GM23248 (cell line): ENCODE results near the gene ENTR1. TPM values are rescaled to one million over a fixed set of nuclear protein-coding genes. Genes with fewer than 3 reads are reported as not detected.

Source experiments
- DNase-seq: peaks from one replicate; pipeline ENCODE4 v3.0.0-alpha.2; 2015
- H2AFZ ChIP-seq: fragments of 200-600 bp; sonication (generic); 2 replicates; pipeline ENCODE4 v1.6.1; 2016; ENCODE audit warnings: antibody characterized with exemption
- H3F3A ChIP-seq: fragments of 200-600 bp; sonication (generic); 2 replicates; pipeline ENCODE4 v1.6.1; 2016; ENCODE audit warnings: mild to moderate bottlenecking, antibody characterized with exemption, mixed run types; ENCODE audit not compliant: insufficient read depth
- H3K27ac ChIP-seq: fragments of 200-600 bp; sonication (generic); 2 replicates; pipeline ENCODE4 v1.5.1; 2016; ENCODE audit warnings: mild to moderate bottlenecking
- H3K27me3 ChIP-seq: fragments of 200-600 bp; sonication (generic); replicated peaks from 2 replicates; pipeline ENCODE4 v1.6.1; 2016; ENCODE audit warnings: mild to moderate bottlenecking; ENCODE audit not compliant: insufficient read depth
- H3K36me3 ChIP-seq: fragments of 200-600 bp; sonication (generic); 2 replicates; pipeline ENCODE4 v1.6.1; 2016; ENCODE audit warnings: low read depth, mild to moderate bottlenecking
- H3K4me1 ChIP-seq: fragments of 200-600 bp; sonication (generic); 2 replicates; pipeline ENCODE4 v1.6.1; 2016; ENCODE audit warnings: mild to moderate bottlenecking; ENCODE audit not compliant: insufficient read depth
- H3K4me2 ChIP-seq: fragments of 200-600 bp; sonication (generic); one replicate; pipeline ENCODE4 v1.6.1; 2016; ENCODE audit warnings: mild to moderate bottlenecking; ENCODE audit not compliant: unreplicated experiment
- H3K4me3 ChIP-seq: fragments of 200-600 bp; sonication (generic); 2 replicates; pipeline ENCODE4 v1.5.1; 2016; ENCODE audit warnings: mild to moderate bottlenecking
- H3K79me2 ChIP-seq: fragments of 200-600 bp; sonication (generic); 2 replicates; pipeline ENCODE4 v1.6.1; 2016; ENCODE audit warnings: mild to moderate bottlenecking; ENCODE audit not compliant: insufficient read depth
- H3K9ac ChIP-seq: fragments of 200-600 bp; sonication (generic); 2 replicates; pipeline ENCODE4 v1.6.1; 2016; ENCODE audit warnings: mild to moderate bottlenecking
- H3K9me2 ChIP-seq: fragments of 200-600 bp; sonication (generic); 2 replicates; pipeline ENCODE4 v1.6.1; 2016; ENCODE audit warnings: mixed run types, mild to moderate bottlenecking, moderate library complexity; ENCODE audit not compliant: insufficient read depth
- H3K9me3 ChIP-seq: fragments of 200-600 bp; sonication (generic); one replicate; pipeline ENCODE4 v1.6.1; 2017; ENCODE audit warnings: low read depth
- H4K20me1 ChIP-seq: fragments of 200-600 bp; sonication (generic); 2 replicates; pipeline ENCODE4 v1.6.0; 2016; ENCODE audit not compliant: insufficient read depth
- EZH2 ChIP-seq: fragments of 200-600 bp; sonication (generic); IDR thresholded peaks from 2 replicates; pipeline ENCODE4 v1.6.1; 2018; ENCODE audit warnings: antibody characterized with exemption, mild to moderate bottlenecking; ENCODE audit not compliant: insufficient read depth, poor library complexity, severe bottlenecking
- EZH2phosphoT487 ChIP-seq: fragments of 200-600 bp; sonication (generic); IDR thresholded peaks from 2 replicates; pipeline ENCODE4 v1.6.1; 2018; ENCODE audit warnings: antibody characterized with exemption, moderate library complexity, mild to moderate bottlenecking, low read depth; ENCODE audit not compliant: insufficient read depth
- WGBS, 2 experiments: methylation state at CpG; one replicate each; pipeline ENCODE4 v1.1.6; 2015 to 2017; ENCODE audit warnings: low lambda C conversion rate in 2 of 2, low coverage in 1 of 2; ENCODE audit errors: missing lambda C conversion rate in 2 of 2; 5-methylcytosine and 5-hydroxymethylcytosine counted together
- in situ Hi-C: fragments of 300-500 bp; cut with MboI; formaldehyde crosslinking; loops from 2 replicates; pipeline ENCODE4 v1.15.0; 2020
- polyA plus RNA-seq: library from polyadenylated mRNA; unstranded; fragments of >200 nt; fragmentation: Nextera tagmentation; extraction: Ambion mirVana; gene quantifications from 2 replicates; pipeline ENCODE4 v1.2.1, GENCODE V29; 2016
- total RNA-seq: library from RNA; depleted of rRNA; stranded (reverse); fragments of >200 nt; shearing (Covaris generic); gene quantifications from 2 replicates; pipeline ENCODE4 v1.2.3, GENCODE V29; 2014

The ENTR1 gene
- total and polyA plus RNA-seq, 2 experiments from 2014 or later, result 11.2 to 36.4 TPM

GRCh38 chr9:136372561-136373299 lies 37.7 kb downstream of the ENTR1 start:
- H4K20me1 ChIP-seq, result no peaks in the 10 kb centered on the region
- H3K9me3 ChIP-seq, result no peaks in the 10 kb centered on the region
- H3K4me1 ChIP-seq, result peaks cover 11% of the 10 kb centered on the region; the same call in 1 of the 2 replicates
- TF ChIP-seq EZH2, result no peak
- TF ChIP-seq EZH2phosphoT487, result no peak
- no peaks in the 10 kb centered on the region for H3F3A ChIP-seq
- H3K79me2 ChIP-seq, result no peaks in the 10 kb centered on the region
- H3K27ac ChIP-seq, result 0 out of 2 replicates have a peak overlapping the region, but pooled peaks have one; percentile 2
- peak; percentile 74 for DNase-seq
- H3K27me3 ChIP-seq, result no peaks in the 10 kb centered on the region
- no peaks in the 10 kb centered on the region for H3K36me3 ChIP-seq
- in situ Hi-C loops, result no loop called here
- 22 to 24% methylated on average over 19 to 21 of the region's 21 CpGs for WGBS, 2 experiments
- peak overlapping the region; percentile 1 for H3K4me2 ChIP-seq
- H3K4me3 ChIP-seq, result no peak overlapping the region
- H2AFZ ChIP-seq, result peak overlapping the region; percentile 78
- H3K9ac ChIP-seq, result peak overlapping the region; percentile 31; the same call in 1 of the 2 replicates
- H3K9me2 ChIP-seq, result no peaks in the 10 kb centered on the region

GRCh38 chr9:136372006-136372405 lies 38.4 kb downstream of the ENTR1 start:
- in situ Hi-C loops, result no loop called here
- H3K4me3 ChIP-seq, result no peak overlapping the region

GRCh38 chr9:136371533-136371880 lies 38.9 kb downstream of the ENTR1 start:
- in situ Hi-C loops, result no loop called here
- Histone ChIP-seq H3K4me1 (peaks cover 11% of the 10 kb centered on the region; the same call in 1 of the 2 replicates), H3K27ac (no peak overlapping the region), H3K79me2 (no peaks in the 10 kb centered on the region), H3K4me2 (no peak overlapping the region), H3F3A (no peaks in the 10 kb centered on the region), H3K27me3 (no peaks in the 10 kb centered on the region), H4K20me1 (no peaks in the 10 kb centered on the region), H3K9ac (no peak overlapping the region), H3K4me3 (no peak overlapping the region), H2AFZ (no peak overlapping the region), H3K9me3 (no peaks in the 10 kb centered on the region), H3K36me3 (no peaks in the 10 kb centered on the region), H3K9me2 (no peaks in the 10 kb centered on the region)
- DNase-seq, result no peak
- 90 to 93% methylated on average over 12 to 13 of the region's 13 CpGs for WGBS, 2 experiments
- no peak for TF ChIP-seq EZH2
- no peak for TF ChIP-seq EZH2phosphoT487

More at GRCh38 chr9:136372006-136372405, 38.4 kb downstream of the ENTR1 start:
- H3K9ac ChIP-seq, result peak overlapping the region; percentile 31; the same call in 1 of the 2 replicates
- H3K4me2 ChIP-seq, result no peak overlapping the region
- no peaks in the 10 kb centered on the region for H3K36me3 ChIP-seq
- TF ChIP-seq EZH2phosphoT487 (no peak), EZH2 (no peak)
- H3K79me2 ChIP-seq, result no peaks in the 10 kb centered on the region
- H3K4me1 ChIP-seq, result peaks cover 11% of the 10 kb centered on the region; the same call in 1 of the 2 replicates
- no peaks in the 10 kb centered on the region for H4K20me1 ChIP-seq
- H3K27ac ChIP-seq, result no peak overlapping the region
- H2AFZ ChIP-seq, result peak overlapping the region; percentile 78
- H3F3A ChIP-seq, result no peaks in the 10 kb centered on the region
- 89 to 94% methylated on average over 19 to 21 of the region's 21 CpGs for WGBS, 2 experiments
- H3K27me3 ChIP-seq, result no peaks in the 10 kb centered on the region
- no peak for DNase-seq
- no peaks in the 10 kb centered on the region for H3K9me3 ChIP-seq
- H3K9me2 ChIP-seq, result no peaks in the 10 kb centered on the region

GRCh38 chr9:136370687-136371532 lies 39.5 kb downstream of the ENTR1 start:
- in situ Hi-C loops, result no loop called here
- peak; percentile 35 for DNase-seq
- H3K4me3 ChIP-seq, result no peak overlapping the region
- H2AFZ ChIP-seq, result no peak overlapping the region
- H3K36me3 ChIP-seq, result no peaks in the 10 kb centered on the region
- no peak for TF ChIP-seq EZH2phosphoT487
- TF ChIP-seq EZH2, result no peak
- H3K9ac ChIP-seq, result no peak overlapping the region
- H3K9me3 ChIP-seq, result no peaks in the 10 kb centered on the region
- H3K27ac ChIP-seq, result no peak overlapping the region
- no peaks in the 10 kb centered on the region for H3F3A ChIP-seq
- H3K4me1 ChIP-seq, result peaks cover 11% of the 10 kb centered on the region; the same call in 1 of the 2 replicates
- no peaks in the 10 kb centered on the region for H4K20me1 ChIP-seq
- H3K9me2 ChIP-seq, result no peaks in the 10 kb centered on the region
- no peaks in the 10 kb centered on the region for H3K79me2 ChIP-seq
- 95% methylated on average over 42 to 52 of the region's 54 CpGs for WGBS, 2 experiments
- no peak overlapping the region for H3K4me2 ChIP-seq
- H3K27me3 ChIP-seq, result no peaks in the 10 kb centered on the region
